Vagina (tissue), 2 donors: Measurements from ENCODE around the gene CIDEB.

Experiments
- CTCF ChIP-seq, 3 experiments: fragments of 450-650 bp in 2 of 3; fragments of 200-600 bp in 1 of 3; sonication (generic) in 1 of 3; IDR thresholded peaks; one replicate each; pipeline ENCODE4 v1.5.1; 2017 to 2019; ENCODE audit warnings: antibody characterized with exemption in 3 of 3, mild to moderate bottlenecking in 2 of 3, moderate library complexity in 2 of 3
- POLR2A ChIP-seq, 2 donors: fragments of 450-650 bp; IDR thresholded peaks; one replicate each; pipeline ENCODE4 v1.6.1; 2017; ENCODE audit warnings: antibody characterized with exemption in 2 of 2, mild to moderate bottlenecking in 2 of 2, moderate library complexity in 2 of 2

GRCh38 chr14:24271134-24271833 is 36.5 kb downstream of the CIDEB start, which contains the start of gene RABGGTA:
- no peak for TF ChIP-seq POLR2A (IDR thresholded peaks at IDR 0.05)
- TF ChIP-seq CTCF (IDR thresholded peaks at IDR 0.05) = peak; percentile 49 to 92 (median 60)
